Cardiac muscle cell (in vitro differentiated cells and primary cell): ENCODE results near the gene TGFB1. TPM values are rescaled to one million over a fixed set of nuclear protein-coding genes. Genes with fewer than 3 reads are reported as not detected.
A peak's percentile ranks its signal among the peaks of the same experiment; 100 is the strongest.
"Not testable (repeated sequence)": the region's sequence is repeated elsewhere in the genome, so short reads cannot be mapped to it uniquely, and the experiment has no call there.

Experiments
- DNase-seq, 2 donors: peaks; one replicate each; pipeline versions ENCODE4 v3.0.0 to v3.0.0-alpha.2; 2010 to 2017; ENCODE audit warnings: low read depth in 1 of 2, low spot score in 1 of 2
- H3K27ac ChIP-seq: fragments of 200-600 bp; sonication (generic); 2 replicates; pipeline ENCODE4 v1.5.1; 2016
- H3K27me3 ChIP-seq: fragments of 200-600 bp; sonication (generic); 2 replicates; pipeline ENCODE4 v1.6.0; 2016; ENCODE audit warnings: control low read depth
- H3K36me3 ChIP-seq: fragments of 200-600 bp; sonication (generic); 2 replicates; pipeline ENCODE4 v1.5.1; 2016; ENCODE audit warnings: control low read depth
- H3K4me1 ChIP-seq: fragments of 200-600 bp; sonication (generic); 2 replicates; pipeline ENCODE4 v1.8.1; 2017; ENCODE audit warnings: low read depth, mild to moderate bottlenecking, mixed run types
- H3K4me3 ChIP-seq: fragments of 200-600 bp; sonication (generic); 2 replicates; pipeline ENCODE4 v1.5.1; 2016; ENCODE audit warnings: mild to moderate bottlenecking
- H3K9me3 ChIP-seq: fragments of 200-600 bp; sonication (generic); 2 replicates; pipeline ENCODE4 v1.5.1; 2017; ENCODE audit warnings: low read depth, mild to moderate bottlenecking, control low read depth
- CTCF ChIP-seq: IDR thresholded peaks from 2 replicates; pipeline ENCODE4 v1.5.1; 2012; ENCODE audit warnings: low read depth, mild to moderate bottlenecking, low read length
- polyA plus RNA-seq: library from polyadenylated mRNA; unstranded; fragments of >200 nt; fragmentation: Nextera tagmentation; extraction: Ambion mirVana; gene quantifications from 2 replicates; pipeline ENCODE4 v1.2.1, GENCODE V29; 2016
- total RNA-seq: library from RNA; depleted of rRNA; stranded (reverse); fragments of >200 nt; gene quantifications from 2 replicates; pipeline ENCODE4 v1.2.3, GENCODE V29; 2016

Gene TGFB1
- total and polyA plus RNA-seq, 2 experiments from 2014 or later: 32.6 to 34.8 TPM

- DNase-seq: no peak
- Histone ChIP-seq H3K27ac (no peak overlapping the region), H3K36me3 (peaks cover 3% of the 10 kb centered on the region), H3K9me3 (no peaks in the 10 kb centered on the region), H3K4me3 (no peak overlapping the region), H3K27me3 (no peaks in the 10 kb centered on the region), H3K4me1 (no peaks in the 10 kb centered on the region)
- TF ChIP-seq CTCF: no peak
Measured at GRCh38 chr19:41391618-41392017, 37.9 kb upstream of the TGFB1 start.

- no peaks in the 10 kb centered on the region for H3K27me3 ChIP-seq
- peaks cover 3% of the 10 kb centered on the region for H3K36me3 ChIP-seq
- H3K27ac ChIP-seq: no peak overlapping the region
- H3K4me1 ChIP-seq: no peaks in the 10 kb centered on the region
- peak in 1 of 2 donors; percentile 75 for DNase-seq
- no peak overlapping the region for H3K4me3 ChIP-seq
- no peaks in the 10 kb centered on the region for H3K9me3 ChIP-seq
- TF ChIP-seq CTCF: no peak
Measured at GRCh38 chr19:41386442-41386841, 32.7 kb upstream of the TGFB1 start.

GRCh38 chr19:41384351-41384750 lies 30.6 kb upstream of the TGFB1 start:
- Histone ChIP-seq H3K9me3 (no peaks in the 10 kb centered on the region), H3K27me3 (no peaks in the 10 kb centered on the region), H3K36me3 (peaks cover 2% of the 10 kb centered on the region), H3K27ac (no peak overlapping the region), H3K4me1 (no peaks in the 10 kb centered on the region), H3K4me3 (no peak overlapping the region)
- no peak for DNase-seq
- no peak for TF ChIP-seq CTCF

GRCh38 chr19:41381536-41381935 lies 27.8 kb upstream of the TGFB1 start:
- DNase-seq, H3K27ac ChIP-seq, H3K36me3 ChIP-seq, H3K27me3 ChIP-seq, H3K9me3 ChIP-seq, H3K4me3 ChIP-seq, H3K4me1 ChIP-seq: not testable (repeated sequence)

- peak; percentile 10 for TF ChIP-seq CTCF
- no peak overlapping the region for H3K4me3 ChIP-seq
- H3K27me3 ChIP-seq: no peaks in the 10 kb centered on the region
- no peaks in the 10 kb centered on the region for H3K36me3 ChIP-seq
- peak in 1 of 2 donors; percentile 31 for DNase-seq
- no peaks in the 10 kb centered on the region for H3K4me1 ChIP-seq
- no peaks in the 10 kb centered on the region for H3K9me3 ChIP-seq
- peak overlapping the region; percentile 23 for H3K27ac ChIP-seq
Measured at GRCh38 chr19:41377977-41378709, 24.4 kb upstream of the TGFB1 start.

- no peaks in the 10 kb centered on the region for H3K4me1 ChIP-seq
- no peak overlapping the region for H3K27ac ChIP-seq
- DNase-seq: no peak
- H3K36me3 ChIP-seq: no peaks in the 10 kb centered on the region
- H3K27me3 ChIP-seq: no peaks in the 10 kb centered on the region
- no peaks in the 10 kb centered on the region for H3K9me3 ChIP-seq
- no peak for TF ChIP-seq CTCF
- peak overlapping the region; percentile 58 for H3K4me3 ChIP-seq
Measured at GRCh38 chr19:41376998-41377365, 23.3 kb upstream of the TGFB1 start.
